Skin of body (tissue), 2 donors: ENCODE measurements around the gene VPS11. TPM values are rescaled to one million over a fixed set of nuclear protein-coding genes. Genes with fewer than 3 reads are reported as not detected.
"Not testable (repeated sequence)": the region's sequence is repeated elsewhere in the genome, so short reads cannot be mapped to it uniquely, and the experiment has no call there.

ENCODE experiments used
- DNase-seq: peaks from one replicate; lab custom pipeline; 2025; lab: John Stamatoyannopoulos, UW
- total RNA-seq: library from RNA; depleted of rRNA; stranded (reverse); fragments of >200 nt; gene quantifications from one replicate; pipeline ENCODE4 v1.2.3, GENCODE V29; 2014

Gene VPS11
- total RNA-seq = 25.4 TPM

- DNase-seq = peak; percentile 92
Observed at GRCh38 chr11:119067371-119068222, at the start of gene VPS11. VPS11 (plus strand) TSS chr11:119067818; CDS start chr11:119067824, 6 bp downstream.

- peak; percentile 98 for DNase-seq
Observed at GRCh38 chr11:119018074-119018938, 49.3 kb upstream of the VPS11 start, which contains the start of the genes RPS25 and TRAPPC4. RPS25 (minus strand) TSS chr11:119018343; CDS start chr11:119018284, 59 bp downstream. TRAPPC4 (plus strand) TSS chr11:119018766; CDS start chr11:119018796, 30 bp downstream.

- DNase-seq = no peak
Observed at GRCh38 chr11:119019996-119020395, 47.6 kb upstream of the VPS11 start.

GRCh38 chr11:119021631-119022030 lies 46.0 kb upstream of the VPS11 start:
- DNase-seq = no peak

GRCh38 chr11:119023741-119024140 lies 43.9 kb upstream of the VPS11 start:
- no peak for DNase-seq

- no peak for DNase-seq
Observed at GRCh38 chr11:119024430-119025098, 43.1 kb upstream of the VPS11 start.

- DNase-seq = no peak
Observed at GRCh38 chr11:119025099-119025473, 42.5 kb upstream of the VPS11 start.

GRCh38 chr11:119025541-119025940 lies 42.1 kb upstream of the VPS11 start:
- DNase-seq = no peak

GRCh38 chr11:119025978-119026766 lies 41.4 kb upstream of the VPS11 start:
- no peak for DNase-seq

- no peak for DNase-seq
Observed at GRCh38 chr11:119026970-119027369, 40.6 kb upstream of the VPS11 start.

GRCh38 chr11:119027561-119028345 lies 39.9 kb upstream of the VPS11 start:
- no peak for DNase-seq

GRCh38 chr11:119028346-119029068 lies 39.1 kb upstream of the VPS11 start:
- no peak for DNase-seq

GRCh38 chr11:119029069-119029339 lies 38.6 kb upstream of the VPS11 start:
- DNase-seq = no peak

- DNase-seq = no peak
Observed at GRCh38 chr11:119029340-119030028, 38.1 kb upstream of the VPS11 start.

- DNase-seq = no peak
Observed at GRCh38 chr11:119030029-119030328, 37.6 kb upstream of the VPS11 start.

GRCh38 chr11:119030329-119031047 lies 37.1 kb upstream of the VPS11 start, which contains the start of gene SLC37A4:
SLC37A4 (minus strand) TSS chr11:119030877.
- peak; percentile 87 for DNase-seq

GRCh38 chr11:119031912-119032280 lies 35.7 kb upstream of the VPS11 start:
- no peak for DNase-seq

- DNase-seq = not testable (repeated sequence)
Observed at GRCh38 chr11:119033421-119033820, 34.2 kb upstream of the VPS11 start.
